ENCODE data around the gene MCF2L2.

MCF2L2 gene

GRCh38 chr3:183468424-183468823, 40.0 kb upstream of the MCF2L2 start:
- TF ChIP-seq POLR2AphosphoS5 (IDR thresholded peaks at IDR 0.05; ENCODE audit: low read depth, low read length) (no peak), SIN3A (IDR thresholded peaks at IDR 0.05; ENCODE audit: borderline replicate concordance, insufficient read depth, low read length) (no peak), TAF1 (IDR thresholded peaks at IDR 0.05; ENCODE audit: borderline replicate concordance, insufficient read depth, low read length) (no peak), FOXP2 (optimal IDR thresholded peaks at IDR 0.05; ENCODE audit: borderline replicate concordance, extremely low read depth, extremely low read length, insufficient read depth) (no peak), REST (IDR thresholded peaks at IDR 0.05; ENCODE audit: insufficient read depth in 1 of 2, low read depth in 2 of 2, low read length in 2 of 2) (no peak)

GRCh38 chr3:183466575-183466974, 38.2 kb upstream of the MCF2L2 start:
- TF ChIP-seq TAF1 (IDR thresholded peaks at IDR 0.05; ENCODE audit: borderline replicate concordance, insufficient read depth, low read length) (no peak), SIN3A (IDR thresholded peaks at IDR 0.05; ENCODE audit: borderline replicate concordance, insufficient read depth, low read length) (no peak), POLR2AphosphoS5 (IDR thresholded peaks at IDR 0.05; ENCODE audit: low read depth, low read length) (no peak), REST (IDR thresholded peaks at IDR 0.05; ENCODE audit: insufficient read depth in 1 of 2, low read depth in 2 of 2, low read length in 2 of 2) (no peak), FOXP2 (optimal IDR thresholded peaks at IDR 0.05; ENCODE audit: borderline replicate concordance, extremely low read depth, extremely low read length, insufficient read depth) (no peak)

GRCh38 chr3:183464480-183464879, 36.1 kb upstream of the MCF2L2 start:
- TF ChIP-seq REST (IDR thresholded peaks at IDR 0.05; ENCODE audit: insufficient read depth in 1 of 2, low read depth in 2 of 2, low read length in 2 of 2) (no peak), SIN3A (IDR thresholded peaks at IDR 0.05; ENCODE audit: borderline replicate concordance, insufficient read depth, low read length) (no peak), POLR2AphosphoS5 (IDR thresholded peaks at IDR 0.05; ENCODE audit: low read depth, low read length) (no peak), FOXP2 (optimal IDR thresholded peaks at IDR 0.05; ENCODE audit: borderline replicate concordance, extremely low read depth, extremely low read length, insufficient read depth) (no peak), TAF1 (IDR thresholded peaks at IDR 0.05; ENCODE audit: borderline replicate concordance, insufficient read depth, low read length) (no peak)

GRCh38 chr3:183460081-183461055, 31.9 kb upstream of the MCF2L2 start:
- no peak for TF ChIP-seq FOXP2 (optimal IDR thresholded peaks at IDR 0.05; ENCODE audit: borderline replicate concordance, extremely low read depth, extremely low read length, insufficient read depth)
- TF ChIP-seq TAF1 (IDR thresholded peaks at IDR 0.05; ENCODE audit: borderline replicate concordance, insufficient read depth, low read length): no peak
- no peak for TF ChIP-seq POLR2AphosphoS5 (IDR thresholded peaks at IDR 0.05; ENCODE audit: low read depth, low read length)
- no peak for TF ChIP-seq SIN3A (IDR thresholded peaks at IDR 0.05; ENCODE audit: borderline replicate concordance, insufficient read depth, low read length)
- no peak for TF ChIP-seq REST (IDR thresholded peaks at IDR 0.05; ENCODE audit: insufficient read depth in 1 of 2, low read depth in 2 of 2, low read length in 2 of 2)

Measured in PFSK-1 (cell line).